H1 (cell line): ENCODE results near the gene PFN2. TPM values are rescaled to one million over a fixed set of nuclear protein-coding genes. Genes with fewer than 3 reads are reported as not detected.

Experiments used
- CTCF ChIA-PET: fragments of 300-600 bp; sonication (Branson Sonifier 250); formaldehyde crosslinking; loops from one replicate; lab custom pipeline; 2021; ENCODE audit not compliant: partially characterized antibody; lab: Charles Lee
- POLR2A ChIA-PET: fragments of 300-600 bp; sonication (Branson Sonifier 250); formaldehyde crosslinking; loops from one replicate; lab custom pipeline; 2021; ENCODE audit warnings: inconsistent platforms; ENCODE audit not compliant: partially characterized antibody; lab: Charles Lee
- DNase-seq, 2 experiments: peaks; one replicate each; pipeline versions ENCODE4 v3.0.0 to v3.0.0-alpha.2; 2010 to 2022; ENCODE audit warnings: low spot score in 2 of 2, low read depth in 1 of 2, mixed read lengths in 1 of 2
- FAIRE-seq: peaks from 2 replicates; lab custom pipeline; 2011; peaks lifted over from hg19 to GRCh38; lab: Jason Lieb, UNC
- H2AFZ ChIP-seq: 2 replicates; pipeline ENCODE4 v1.8.1; 2012; ENCODE audit warnings: low read length, inconsistent platforms
- H2AK5ac ChIP-seq: 2 replicates; pipeline ENCODE4 v1.6.1; 2013; ENCODE audit warnings: low read depth, low read length
- H2BK120ac ChIP-seq: replicated peaks from 2 replicates; pipeline ENCODE3; 2013; ENCODE audit warnings: low read depth, low read length, inconsistent platforms
- H2BK12ac ChIP-seq: 2 replicates; pipeline ENCODE4 v1.6.1; 2013; ENCODE audit warnings: low read depth, low read length
- H2BK15ac ChIP-seq: 2 replicates; pipeline ENCODE4 v1.6.1; 2013; ENCODE audit warnings: low read length
- H2BK20ac ChIP-seq: 2 replicates; pipeline ENCODE4 v1.6.1; 2013; ENCODE audit warnings: low read length
- H2BK5ac ChIP-seq: 2 replicates; pipeline ENCODE4 v1.6.1; 2013; ENCODE audit warnings: low read depth, low read length
- H3K14ac ChIP-seq: 2 replicates; pipeline ENCODE4 v1.6.1; 2013; ENCODE audit warnings: inconsistent platforms; ENCODE audit not compliant: insufficient read length
- H3K18ac ChIP-seq: 2 replicates; pipeline ENCODE4 v1.6.1; 2013; ENCODE audit warnings: low read length; ENCODE audit errors: extremely low read depth
- H3K23ac ChIP-seq: 2 replicates; pipeline ENCODE4 v1.6.1; 2013; ENCODE audit warnings: inconsistent platforms; ENCODE audit not compliant: insufficient read length
- H3K23me2 ChIP-seq: 2 replicates; pipeline ENCODE4 v1.6.1; 2013; ENCODE audit warnings: low read depth, low read length
- H3K27ac ChIP-seq: 2 replicates; pipeline ENCODE4 v1.6.1; 2011; ENCODE audit warnings: low read depth, low read length, inconsistent platforms
- H3K27me3 ChIP-seq, 4 experiments: replicated peaks in 1 of 4; 1 replicate in 1 of 4; 2 replicates in 3 of 4; pipeline versions ENCODE4 v1.6.1 to v1.8.1; 2011 to 2013; ENCODE audit warnings: low read length in 3 of 4, mild to moderate bottlenecking in 3 of 4, inconsistent platforms in 2 of 4, mixed read lengths in 2 of 4, moderate library complexity in 1 of 4; ENCODE audit not compliant: control insufficient read depth in 3 of 4, insufficient read depth in 3 of 4; ENCODE audit errors: extremely low read depth in 1 of 4
- H3K36me3 ChIP-seq, 4 experiments: 2 replicates each; pipeline versions ENCODE4 v1.6.1 to v1.8.1; 2011 to 2013; ENCODE audit warnings: mild to moderate bottlenecking in 4 of 4, low read length in 3 of 4, moderate library complexity in 2 of 4, control low read depth in 1 of 4, inconsistent platforms in 1 of 4; ENCODE audit not compliant: insufficient read depth in 4 of 4, control insufficient read depth in 2 of 4
- H3K4ac ChIP-seq: replicated peaks from 2 replicates; pipeline ENCODE3; 2013; ENCODE audit warnings: low read length, low read depth, mixed read lengths, inconsistent platforms; ENCODE audit not compliant: insufficient read length
- H3K4me1 ChIP-seq, 4 experiments: replicated peaks in 1 of 4; 1 replicate in 1 of 4; 2 replicates in 3 of 4; pipeline versions ENCODE4 v1.6.1 to v1.8.1; 2011 to 2013; ENCODE audit warnings: low read length in 3 of 4, inconsistent platforms in 2 of 4, mixed read lengths in 1 of 4; ENCODE audit not compliant: insufficient read depth in 4 of 4, control insufficient read depth in 3 of 4
- H3K4me2 ChIP-seq, 2 experiments: 2 replicates each; pipeline versions ENCODE4 v1.6.1 to v1.8.1; 2011 to 2013; ENCODE audit warnings: low read depth in 2 of 2, low read length in 2 of 2, control low read depth in 1 of 2, inconsistent platforms in 1 of 2, mild to moderate bottlenecking in 1 of 2; ENCODE audit not compliant: insufficient read depth in 1 of 2
- H3K4me3 ChIP-seq, 4 experiments: fragments of 200-600, 300-600 bp in 1 of 4; sonication (generic), shearing (Covaris generic), sonication (Bioruptor Twin) in 1 of 4; 2 replicates each; pipeline versions ENCODE4 v1.5.1 to v1.8.1; 2011 to 2016; ENCODE audit warnings: low read length in 4 of 4, low read depth in 3 of 4, control low read depth in 2 of 4, inconsistent platforms in 2 of 4, mild to moderate bottlenecking in 2 of 4, mixed read lengths in 1 of 4, moderate library complexity in 1 of 4; ENCODE audit not compliant: insufficient read depth in 2 of 4; ENCODE audit errors: extremely low read depth in 1 of 4
- H3K56ac ChIP-seq: replicated peaks from 2 replicates; pipeline ENCODE3; 2013; ENCODE audit warnings: low read depth, mild to moderate bottlenecking, mixed read lengths, low read length, inconsistent platforms; ENCODE audit not compliant: insufficient read length
- H3K79me1 ChIP-seq: 2 replicates; pipeline ENCODE4 v1.6.1; 2013; ENCODE audit warnings: low read depth, low read length, control low read depth
- H3K79me2 ChIP-seq, 2 experiments: 2 replicates each; pipeline versions ENCODE4 v1.6.1 to v1.8.1; 2012 to 2013; ENCODE audit warnings: low read length in 2 of 2, mild to moderate bottlenecking in 2 of 2, inconsistent platforms in 1 of 2; ENCODE audit not compliant: insufficient read depth in 2 of 2, control insufficient read depth in 1 of 2
- H3K9ac ChIP-seq, 4 experiments: replicated peaks in 1 of 4; 1 replicate in 1 of 4; 2 replicates in 3 of 4; pipeline versions ENCODE4 v1.6.1 to v1.8.1; 2011 to 2013; ENCODE audit warnings: low read depth in 3 of 4, low read length in 3 of 4, control low read depth in 2 of 4, mild to moderate bottlenecking in 2 of 4, moderate library complexity in 2 of 4, inconsistent platforms in 1 of 4; ENCODE audit errors: extremely low read depth in 1 of 4
- H3K9me3 ChIP-seq, 2 experiments: 2 replicates each; pipeline versions ENCODE4 v1.6.1 to v1.8.1; 2012 to 2013; ENCODE audit warnings: mild to moderate bottlenecking in 2 of 2, moderate library complexity in 2 of 2, control low read depth in 1 of 2, inconsistent platforms in 1 of 2, low read depth in 1 of 2, low read length in 1 of 2, mixed read lengths in 1 of 2; ENCODE audit not compliant: insufficient read depth in 2 of 2
- H4K20me1 ChIP-seq, 2 experiments: replicated peaks in 1 of 2; 2 replicates each; pipeline versions ENCODE3 to v1.8.1; 2011 to 2013; ENCODE audit warnings: inconsistent platforms in 2 of 2, low read length in 2 of 2, mild to moderate bottlenecking in 1 of 2; ENCODE audit not compliant: insufficient read depth in 2 of 2, control insufficient read depth in 1 of 2
- H4K5ac ChIP-seq: 2 replicates; pipeline ENCODE4 v1.6.1; 2013; ENCODE audit warnings: low read length, low read depth, mixed read lengths, inconsistent platforms; ENCODE audit not compliant: insufficient read length
- H4K8ac ChIP-seq: 2 replicates; pipeline ENCODE4 v1.8.0; 2013; ENCODE audit warnings: mild to moderate bottlenecking, moderate library complexity, low read length, inconsistent platforms; ENCODE audit not compliant: insufficient read depth; ENCODE audit errors: extremely low read depth
- H4K91ac ChIP-seq: replicated peaks from 2 replicates; pipeline ENCODE3; 2013; ENCODE audit warnings: low read length, mixed read lengths, inconsistent platforms; ENCODE audit not compliant: insufficient read length
- CBX5 ChIP-seq: fragments of 300-800, 300-1000 bp; sonication (generic); IDR thresholded peaks from 2 replicates; pipeline ENCODE4 v1.7.1; 2016; ENCODE audit warnings: antibody characterized with exemption, low read length, low read depth
- GABPA ChIP-seq: IDR thresholded peaks from 2 replicates; pipeline ENCODE4 v1.6.1; 2011; ENCODE audit warnings: mild to moderate bottlenecking, low read length, moderate library complexity, borderline replicate concordance; ENCODE audit not compliant: insufficient read depth
- JUN ChIP-seq: IDR thresholded peaks from 2 replicates; pipeline ENCODE4 v1.6.1; 2011; ENCODE audit warnings: low read depth, mild to moderate bottlenecking, improper control_type of control experiment, low read length
- MAFK ChIP-seq: IDR thresholded peaks from 2 replicates; pipeline ENCODE4 v1.6.1; 2012; ENCODE audit warnings: low read depth, mild to moderate bottlenecking, improper control_type of control experiment, low read length
- MAX ChIP-seq: IDR thresholded peaks from 2 replicates; pipeline ENCODE4 v1.6.1; 2012; ENCODE audit warnings: inconsistent platforms
- NANOG ChIP-seq: IDR thresholded peaks from 2 replicates; pipeline ENCODE4 v1.6.1; 2011; ENCODE audit warnings: low read length, low read depth, mild to moderate bottlenecking, inconsistent platforms; ENCODE audit not compliant: insufficient read depth, poor library complexity, severe bottlenecking
- RAD21 ChIP-seq, 2 experiments: IDR thresholded peaks in 1 of 2; conservative IDR thresholded peaks in 1 of 2; 2 replicates each; pipeline ENCODE4 v1.6.1; 2011; ENCODE audit warnings: low read depth in 2 of 2, low read length in 2 of 2, improper control_type of control experiment in 1 of 2, inconsistent platforms in 1 of 2, mild to moderate bottlenecking in 1 of 2, moderate library complexity in 1 of 2
- RFX5 ChIP-seq: IDR thresholded peaks from 2 replicates; pipeline ENCODE4 v1.6.1; 2011; ENCODE audit warnings: low read depth, low read length, improper control_type of control experiment, borderline replicate concordance
- SIN3A ChIP-seq, 2 experiments: IDR thresholded peaks in 1 of 2; conservative IDR thresholded peaks in 1 of 2; 2 replicates each; pipeline ENCODE4 v1.6.1; 2011 to 2012; ENCODE audit warnings: low read length in 2 of 2, improper control_type of control experiment in 1 of 2, low read depth in 1 of 2, mild to moderate bottlenecking in 1 of 2
- SUZ12 ChIP-seq: fragments of 200-600 bp; sonication (generic); IDR thresholded peaks from 2 replicates; pipeline ENCODE4 v1.6.1; 2012; ENCODE audit warnings: mild to moderate bottlenecking, inconsistent platforms, low read length, moderate library complexity, mixed read lengths
- polyA plus RNA-seq, 7 experiments: library from polyadenylated mRNA; depleted of rRNA in 3 of 7; stranded (reverse) in 5 of 7; unstranded in 2 of 7; fragments of >200 nt in 5 of 7; fragments of 200-250 nt in 2 of 7; gene quantifications; 1 replicate in 5 of 7; 2 replicates in 1 of 7; 4 replicates in 1 of 7; pipeline versions ENCODE4 v1.2.1 to v1.2.3, GENCODE V29; 2011 to 2013; ENCODE audit warnings: missing spikeins in 2 of 7, mixed read lengths in 2 of 7
- total RNA-seq: library from RNA; stranded (reverse); fragmentation: NEBNext Ultra II Directional; extraction: Animal tissue kit (Norgen Biotek cat#: 25700); gene quantifications from 2 replicates; pipeline ENCODE4 v1.2.1, GENCODE V29; 2021

The PFN2 gene
- total and polyA plus RNA-seq, 2 of the 8 experiments (the other 6 are each of a cell fraction or from before 2014, with no cell fraction given), result 175 to 311 TPM

- FAIRE-seq, result no peak
- no peak overlapping the region for H3K4ac ChIP-seq
- H3K27ac ChIP-seq, result no peak overlapping the region
- H3K23ac ChIP-seq, result no peak overlapping the region
- H2BK20ac ChIP-seq, result no peak overlapping the region
- no peak for TF ChIP-seq MAFK
- TF ChIP-seq NANOG, result no peak
- no peak for TF ChIP-seq RFX5
- no peak for TF ChIP-seq RAD21 (IDR thresholded peaks at IDR 0.05 in 1 of 2, conservative IDR thresholded peaks at IDR 0.05 in 1 of 2; ENCODE audit: low read depth in 2 of 2, low read length in 2 of 2)
- TF ChIP-seq JUN, result no peak
- no peak for TF ChIP-seq SIN3A (conservative IDR thresholded peaks at IDR 0.05 in 1 of 2, IDR thresholded peaks at IDR 0.05 in 1 of 2; ENCODE audit: low read depth in 1 of 2, low read length in 2 of 2)
- no peak for TF ChIP-seq CBX5
- no peak for TF ChIP-seq MAX
- TF ChIP-seq GABPA, result no peak
- TF ChIP-seq SUZ12, result no peak
- no peak overlapping the region for H3K56ac ChIP-seq
- POLR2A ChIA-PET, result interaction anchor here (0.9 to 4.6 kb wide), 5 partner anchors 10 to 255 kb away, joined by 3 to 14 read pairs (median 4); no protein-coding TSS in a partner anchor
- peaks cover 0 to 12% (median 3%) of the 10 kb centered on the region in 4 experiments; a peak in 4 of 7 replicates for H3K4me1 ChIP-seq
- H3K36me3 ChIP-seq, result peaks cover 6 to 75% (median 29%) of the 10 kb centered on the region in 4 experiments
- H4K20me1 ChIP-seq, result peaks cover 11 to 18% of the 10 kb centered on the region in 2 experiments
- H2BK5ac ChIP-seq, result no peak overlapping the region
- no peak overlapping the region for H4K5ac ChIP-seq
- peaks cover 4% of the 10 kb centered on the region for H3K23me2 ChIP-seq
- H3K4me3 ChIP-seq, result no peak overlapping the region
- H3K79me1 ChIP-seq, result no peaks in the 10 kb centered on the region; the same call in 1 of the 2 replicates
- no peak overlapping the region for H2AK5ac ChIP-seq
- no peak overlapping the region for H4K91ac ChIP-seq
- H2BK12ac ChIP-seq, result no peak overlapping the region
- H3K18ac ChIP-seq, result no peak overlapping the region
- peaks cover 10 to 85% of the 10 kb centered on the region in 2 experiments; a peak in 3 of 4 replicates for H3K79me2 ChIP-seq
- no peaks in the 10 kb centered on the region for H3K27me3 ChIP-seq
- H3K14ac ChIP-seq, result no peak overlapping the region
- no peak overlapping the region for H2BK15ac ChIP-seq
- no peaks in the 10 kb centered on the region for H3K9me3 ChIP-seq
- no peak overlapping the region for H3K4me2 ChIP-seq
- H4K8ac ChIP-seq, result no peak overlapping the region
- CTCF ChIA-PET, result interaction anchor here (0.6 to 9.2 kb wide), 8 partner anchors 27 to 275 kb away, joined by 3 to 75 read pairs (median 4); no protein-coding TSS in a partner anchor
- no peak overlapping the region for H3K9ac ChIP-seq
- no peak for DNase-seq
- no peak overlapping the region for H2AFZ ChIP-seq
- H2BK120ac ChIP-seq, result no peak overlapping the region
Measured at GRCh38 chr3:149964291-149964690, 6.4 kb downstream of the PFN2 start.
